SU-DHL-6 (cell line): ENCODE data around the gene DIP2C.

Source experiments
- H2AFZ ChIP-seq: fragments of 200-600 bp; sonication (generic); 2 replicates; pipeline ENCODE4 v1.6.1; 2014; ENCODE audit warnings: low read depth, mild to moderate bottlenecking, moderate library complexity, mixed read lengths, antibody characterized with exemption, low read length; ENCODE audit not compliant: severe bottlenecking
- H3F3A ChIP-seq: fragments of 200-600 bp; shearing (Covaris generic); 2 replicates; pipeline ENCODE4 v1.6.0; 2016; ENCODE audit warnings: antibody characterized with exemption, mild to moderate bottlenecking; ENCODE audit not compliant: insufficient read depth
- H3K27ac ChIP-seq: fragments of 200-600 bp; sonication (generic); 2 replicates; pipeline ENCODE4 v1.5.1; 2016; ENCODE audit warnings: low read depth, mild to moderate bottlenecking, low read length, moderate library complexity, mixed read lengths
- H3K27me3 ChIP-seq: fragments of 200-600 bp; sonication (generic), shearing (Covaris generic); 2 replicates; pipeline ENCODE4 v1.6.0; 2014; ENCODE audit warnings: mild to moderate bottlenecking, low read length
- H3K36me3 ChIP-seq: fragments of 200-600 bp; sonication (generic); 2 replicates; pipeline ENCODE4 v1.6.1; 2014; ENCODE audit warnings: mild to moderate bottlenecking, low read length, mixed read lengths
- H3K4me2 ChIP-seq: fragments of 300-600, 200-600 bp; shearing (Covaris generic), sonication (generic); 2 replicates; pipeline ENCODE4 v1.6.0; 2014; ENCODE audit warnings: low read length, low read depth, mild to moderate bottlenecking; ENCODE audit not compliant: poor library complexity, severe bottlenecking
- H3K4me3 ChIP-seq: fragments of 200-600 bp; sonication (generic); 2 replicates; pipeline ENCODE4 v1.5.1; 2014; ENCODE audit warnings: antibody characterized with exemption, low read length, mild to moderate bottlenecking, mixed read lengths; ENCODE audit not compliant: insufficient read depth, poor library complexity, severe bottlenecking
- H3K79me2 ChIP-seq: fragments of 200-600 bp; sonication (generic); 2 replicates; pipeline ENCODE4 v1.6.1; 2014; ENCODE audit warnings: mild to moderate bottlenecking, low read length, moderate library complexity; ENCODE audit not compliant: insufficient read depth
- H3K9ac ChIP-seq: fragments of 200-600 bp; sonication (generic); 2 replicates; pipeline ENCODE4 v1.7.0; 2014; ENCODE audit warnings: mild to moderate bottlenecking, low read length
- H3K9me2 ChIP-seq: fragments of 200-600 bp; sonication (generic); replicated peaks from 2 replicates; pipeline ENCODE4 v1.6.1; 2014; ENCODE audit warnings: low read length; ENCODE audit not compliant: insufficient read depth
- H3K9me3 ChIP-seq: fragments of 200-600 bp; sonication (generic); 2 replicates; pipeline ENCODE4 v1.6.1; 2014; ENCODE audit warnings: low read length, mixed read lengths; ENCODE audit not compliant: insufficient read depth
- H4K20me1 ChIP-seq: fragments of 200-600 bp; sonication (generic); 2 replicates; pipeline ENCODE4 v1.6.1; 2014; ENCODE audit warnings: low read depth, mild to moderate bottlenecking, antibody characterized with exemption, low read length, moderate library complexity, mixed read lengths
- CTCF ChIP-seq: fragments of 200-600 bp; sonication (generic); IDR thresholded peaks from one replicate; pipeline ENCODE4 v1.5.1; 2017; ENCODE audit warnings: antibody characterized with exemption, mild to moderate bottlenecking, low read length, moderate library complexity; ENCODE audit not compliant: insufficient read depth, poor library complexity, severe bottlenecking
- EZH2phosphoT487 ChIP-seq: fragments of 200-600 bp; sonication (generic), shearing (Covaris generic); conservative IDR thresholded peaks from 2 replicates; pipeline ENCODE4 v1.6.1; 2018; ENCODE audit warnings: mild to moderate bottlenecking, antibody characterized with exemption, low read length, moderate library complexity, mixed read lengths

DIP2C gene

GRCh38 chr10:600234-600633, 89.2 kb downstream of the DIP2C start:
- no peaks in the 10 kb centered on the region for H4K20me1 ChIP-seq
- H3K36me3 ChIP-seq: no peaks in the 10 kb centered on the region
- no peak overlapping the region for H3K4me2 ChIP-seq
- no peak overlapping the region for H3K27ac ChIP-seq
- no peaks in the 10 kb centered on the region for H3K27me3 ChIP-seq
- H3F3A ChIP-seq: no peaks in the 10 kb centered on the region
- H3K9me3 ChIP-seq: no peaks in the 10 kb centered on the region
- H3K4me3 ChIP-seq: no peak overlapping the region
- no peak for TF ChIP-seq EZH2phosphoT487
- no peak for TF ChIP-seq CTCF
- no peak overlapping the region for H3K9ac ChIP-seq
- no peaks in the 10 kb centered on the region for H3K79me2 ChIP-seq
- H3K9me2 ChIP-seq: no peaks in the 10 kb centered on the region
- H2AFZ ChIP-seq: no peak overlapping the region

- no peaks in the 10 kb centered on the region for H3K79me2 ChIP-seq
- H3F3A ChIP-seq: no peaks in the 10 kb centered on the region
- H3K9me2 ChIP-seq: no peaks in the 10 kb centered on the region
- H3K27me3 ChIP-seq: no peaks in the 10 kb centered on the region
- no peaks in the 10 kb centered on the region for H4K20me1 ChIP-seq
- TF ChIP-seq EZH2phosphoT487: no peak
- no peak for TF ChIP-seq CTCF
- no peak overlapping the region for H3K9ac ChIP-seq
- H3K9me3 ChIP-seq: no peaks in the 10 kb centered on the region
- no peak overlapping the region for H3K27ac ChIP-seq
- H3K36me3 ChIP-seq: no peaks in the 10 kb centered on the region
- no peak overlapping the region for H3K4me2 ChIP-seq
- H2AFZ ChIP-seq: no peak overlapping the region
- no peak overlapping the region for H3K4me3 ChIP-seq
Measured at GRCh38 chr10:599767-600166, 89.7 kb downstream of the DIP2C start.

- Histone ChIP-seq H3K79me2 (no peaks in the 10 kb centered on the region), H3K9ac (no peak overlapping the region), H4K20me1 (no peaks in the 10 kb centered on the region), H3K4me3 (no peak overlapping the region), H3K4me2 (no peak overlapping the region), H3F3A (no peaks in the 10 kb centered on the region), H3K27me3 (no peaks in the 10 kb centered on the region), H3K9me3 (no peaks in the 10 kb centered on the region), H3K9me2 (no peaks in the 10 kb centered on the region), H3K36me3 (no peaks in the 10 kb centered on the region), H2AFZ (no peak overlapping the region), H3K27ac (no peak overlapping the region)
- no peak for TF ChIP-seq EZH2phosphoT487
- TF ChIP-seq CTCF: no peak
Measured at GRCh38 chr10:598415-599170, 90.9 kb downstream of the DIP2C start.
